GM03348 (cell line): ENCODE results near the gene BACE2.
A peak's percentile ranks its signal among the peaks of the same experiment; 100 is the strongest.

ENCODE experiments used
- DNase-seq: peaks from one replicate; pipeline ENCODE4 v3.0.0; 2012; ENCODE audit warnings: low spot score

The BACE2 gene

GRCh38 chr21:41148798-41149197 lies 19.2 kb upstream of the BACE2 start:
- no peak for DNase-seq

DNA sequence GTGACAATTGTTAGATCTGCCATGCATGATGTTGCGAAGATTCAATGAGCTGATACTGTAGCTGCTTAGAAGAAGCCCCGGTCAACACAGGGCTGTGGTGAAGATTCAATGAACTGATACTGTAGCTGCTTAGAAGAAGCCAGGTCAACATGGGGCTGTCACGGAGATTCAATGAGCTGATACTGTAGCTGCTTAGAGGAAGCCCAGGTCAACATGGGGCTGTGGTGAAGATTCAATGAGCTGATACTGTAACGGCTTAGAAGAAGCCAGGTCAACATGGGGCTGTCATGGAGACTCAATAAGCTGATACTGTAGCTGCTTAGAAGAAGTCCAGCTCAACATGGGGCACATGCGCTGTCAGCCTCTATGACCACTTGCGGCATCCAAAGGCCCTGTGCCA lies 18.8 kb upstream of the BACE2 start:
- DNase-seq: no peak

GRCh38 chr21:41152147-41152546 lies 15.8 kb upstream of the BACE2 start:
- DNase-seq: no peak

DNA sequence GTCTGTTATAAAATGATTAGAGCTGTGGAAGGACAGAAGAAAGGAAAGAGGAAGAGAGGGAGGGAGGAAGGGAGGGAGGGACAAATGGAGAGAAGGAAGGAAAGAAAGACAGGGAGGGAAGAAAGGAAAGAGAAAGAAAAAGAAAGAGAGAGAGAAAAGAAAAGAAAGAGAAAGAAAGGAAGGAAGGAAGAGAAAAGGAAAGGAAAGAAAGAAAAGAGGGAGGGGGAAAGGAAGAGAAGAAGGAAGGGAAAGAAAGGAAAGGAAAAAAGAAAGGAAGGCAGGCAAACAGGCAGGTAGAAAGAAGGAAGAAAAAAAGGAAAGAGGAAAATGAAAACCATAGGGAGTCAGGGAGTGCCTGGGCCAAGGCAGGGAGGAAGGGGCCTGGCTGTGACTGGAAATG lies 14.5 kb upstream of the BACE2 start:
- DNase-seq: no peak

DNA sequence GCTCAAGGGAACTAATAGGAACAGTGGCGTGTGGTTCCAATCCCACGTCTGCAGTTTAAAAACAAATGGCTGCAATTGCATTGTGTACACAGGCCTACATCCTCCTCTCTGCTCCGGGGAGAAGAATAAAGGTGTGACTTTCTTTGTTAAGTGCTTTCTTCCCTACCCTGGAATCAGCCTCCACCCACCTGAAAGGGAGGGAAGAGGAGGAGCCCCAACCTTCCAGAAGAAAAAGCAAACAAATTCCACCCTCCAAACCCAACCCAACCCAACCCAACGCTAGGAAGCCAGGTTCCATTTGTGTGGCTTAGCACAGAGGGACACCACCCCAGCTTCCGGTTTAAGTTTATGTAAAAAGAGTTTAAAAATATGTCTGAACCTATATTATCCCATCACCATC lies 11.8 kb upstream of the BACE2 start:
- DNase-seq: no peak

DNA sequence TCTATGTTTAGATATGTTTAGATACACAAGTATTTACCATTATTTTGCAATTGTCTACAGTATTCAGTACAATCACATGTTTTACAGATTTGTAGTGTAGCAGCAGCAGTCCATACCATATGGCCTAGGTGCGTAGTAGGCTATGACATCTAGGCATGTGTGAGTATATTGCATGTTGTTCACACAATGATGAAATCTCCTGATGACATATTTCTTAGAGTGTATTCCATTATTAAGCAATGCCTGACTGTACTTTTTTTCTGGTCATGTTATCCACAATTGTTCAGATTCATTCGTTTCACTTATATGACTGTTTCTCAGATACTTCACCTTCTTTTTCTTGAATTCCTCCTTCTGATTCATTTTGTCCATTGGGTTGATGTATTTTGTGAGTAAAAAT lies 9.9 kb upstream of the BACE2 start:
- DNase-seq: no peak

DNA sequence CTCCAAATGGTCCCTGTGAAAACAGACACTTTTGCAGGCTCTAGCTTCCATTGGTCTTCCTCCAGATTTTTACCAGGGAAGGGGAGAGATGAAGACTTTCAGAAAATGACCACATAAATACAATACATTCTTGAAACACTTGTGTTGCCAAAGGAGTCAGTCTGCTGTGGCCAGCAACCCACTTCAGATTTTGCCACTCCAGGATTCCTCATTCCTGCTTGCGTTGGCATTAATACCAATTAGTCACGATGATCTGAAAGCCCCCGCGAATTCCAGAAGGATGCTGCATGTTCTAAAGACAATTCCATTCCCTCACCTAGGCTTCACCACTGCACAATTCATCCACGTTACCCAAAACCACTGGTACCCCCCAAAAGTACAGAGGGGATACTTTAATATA lies 7.9 kb upstream of the BACE2 start:
- DNase-seq: peak; percentile 29

GRCh38 chr21:41161428-41161827 lies 6.5 kb upstream of the BACE2 start:
- DNase-seq: no peak

GRCh38 chr21:41162096-41162495 lies 5.9 kb upstream of the BACE2 start:
- no peak for DNase-seq

- DNase-seq: no peak
Observed at GRCh38 chr21:41163091-41163490, 4.9 kb upstream of the BACE2 start.

DNA sequence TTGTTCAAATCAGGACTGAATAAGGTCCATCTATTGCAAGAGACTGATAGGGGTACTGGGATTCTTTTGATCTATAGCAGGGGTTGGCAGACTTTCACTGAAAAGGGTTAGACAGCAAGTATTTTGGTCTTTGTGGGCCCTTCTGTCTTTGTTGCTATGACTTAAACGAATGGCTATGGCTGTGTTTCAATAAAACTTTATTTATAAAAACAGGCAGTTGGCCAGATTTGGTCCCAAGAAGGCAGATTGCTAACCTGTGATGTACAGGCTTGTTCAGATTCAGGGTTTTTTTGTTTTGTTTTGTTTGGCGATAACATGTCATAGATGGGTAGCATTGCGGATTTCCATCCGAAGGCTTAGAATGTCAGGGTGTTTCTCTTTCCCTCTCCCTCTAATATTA lies 3.9 kb upstream of the BACE2 start:
- DNase-seq: no peak

DNA sequence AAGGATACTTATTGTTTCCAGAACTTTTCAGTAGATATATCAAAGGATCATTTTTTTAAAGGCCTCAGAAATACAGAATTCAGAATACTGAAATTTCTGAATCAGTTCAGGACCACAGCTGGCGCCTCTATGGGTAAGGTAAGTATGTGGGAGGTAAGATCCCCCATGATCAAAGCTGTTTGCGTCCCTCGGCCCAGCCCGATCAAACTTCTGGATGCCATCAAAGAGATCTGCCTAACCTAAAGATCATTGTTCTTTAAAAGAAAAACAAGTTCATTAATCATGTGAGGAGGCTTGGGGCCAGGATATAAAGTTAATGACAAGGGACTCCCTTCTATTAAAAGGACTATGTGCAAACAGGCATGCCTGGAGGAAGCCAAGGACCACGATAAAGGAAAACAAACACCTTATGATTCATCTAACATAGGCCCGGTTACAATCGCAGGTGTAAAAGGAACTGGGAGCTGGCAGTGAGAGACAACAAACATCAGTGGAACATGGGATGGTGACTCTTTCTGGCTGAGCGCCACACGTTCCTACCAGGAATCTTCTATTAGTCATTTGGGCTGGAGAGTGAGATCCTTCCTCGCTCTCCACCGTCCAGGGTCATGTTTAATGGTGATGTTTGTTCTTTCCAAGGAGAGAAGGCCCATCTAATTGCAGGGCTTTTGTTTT lies 2.8 kb upstream of the BACE2 start:
- DNase-seq: no peak

DNA sequence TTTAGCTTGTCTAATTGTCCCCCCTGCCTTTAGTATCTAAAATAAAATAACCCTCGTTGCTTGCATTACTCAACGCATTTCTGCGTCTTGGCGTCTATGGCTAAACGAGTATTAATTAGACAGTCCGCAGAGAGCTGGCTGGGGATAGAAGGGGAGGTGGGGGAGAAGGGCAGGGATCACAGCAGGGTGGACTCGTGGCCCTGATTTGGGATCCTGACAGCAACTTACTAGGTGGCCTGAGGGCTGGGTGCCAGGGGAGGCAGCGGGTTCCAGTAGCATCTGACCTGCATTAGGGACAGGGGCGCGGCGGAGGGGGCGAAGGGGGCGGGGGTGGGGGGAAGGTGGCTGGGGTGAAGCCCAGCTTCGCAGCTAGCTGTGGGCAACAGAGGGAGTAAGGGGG lies 1.1 kb upstream of the BACE2 start:
- no peak for DNase-seq

GRCh38 chr21:41168391-41169257 lies 664 bp downstream of the BACE2 start:
- peak; percentile 81 for DNase-seq

- no peak for DNase-seq
Observed at GRCh38 chr21:41169258-41169576, 1.3 kb downstream of the BACE2 start.

- DNase-seq: peak; percentile 20
Observed at GRCh38 chr21:41169701-41170100, 1.7 kb downstream of the BACE2 start.

- peak; percentile 67 for DNase-seq
Observed at GRCh38 chr21:41170442-41170841, 2.5 kb downstream of the BACE2 start.

- DNase-seq: no peak
Observed at GRCh38 chr21:41170859-41171609, 3.1 kb downstream of the BACE2 start.

DNA sequence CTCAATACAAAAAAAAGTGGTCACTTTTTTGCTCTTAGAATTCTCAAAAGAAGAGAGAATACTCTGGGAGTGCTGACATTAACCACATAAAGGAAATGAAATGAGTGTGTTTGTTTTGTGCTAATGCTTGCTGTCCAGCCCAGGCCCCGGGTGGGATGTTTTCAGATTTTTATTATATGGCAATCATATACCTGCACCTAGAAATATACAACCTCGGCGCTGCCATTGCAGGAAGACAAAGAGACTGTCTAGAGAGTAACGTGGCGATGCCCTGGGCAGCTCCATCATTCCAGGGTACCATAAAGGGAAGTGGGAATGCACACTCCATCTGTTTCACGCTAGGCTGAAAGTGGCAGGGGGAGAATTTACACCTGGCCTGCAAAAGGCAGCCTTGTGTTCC lies 7.1 kb downstream of the BACE2 start:
- no peak for DNase-seq

- DNase-seq: no peak
Observed at GRCh38 chr21:41176846-41177245, 8.9 kb downstream of the BACE2 start.

DNA sequence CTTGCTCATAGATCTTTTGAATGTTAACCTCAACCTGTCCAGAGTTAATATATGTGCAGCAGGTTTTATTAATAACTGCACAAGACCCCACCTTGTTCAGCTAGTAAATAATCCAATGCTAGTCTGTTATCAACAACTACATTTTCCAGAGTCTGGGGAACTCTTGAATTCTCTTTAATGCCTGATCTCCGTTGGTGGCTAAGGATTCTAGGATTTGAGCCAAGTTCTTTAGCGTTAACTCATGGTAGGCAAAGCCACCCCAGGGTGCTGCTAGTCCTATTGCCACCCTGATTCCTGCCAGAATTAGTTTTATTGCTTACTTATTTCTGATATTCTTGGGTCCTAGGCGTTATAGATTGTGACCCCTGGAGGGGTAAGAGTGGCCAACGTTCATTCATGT lies 12.8 kb downstream of the BACE2 start:
- DNase-seq: no peak

- no peak for DNase-seq
Observed at GRCh38 chr21:41182547-41182946, 14.6 kb downstream of the BACE2 start.

DNA sequence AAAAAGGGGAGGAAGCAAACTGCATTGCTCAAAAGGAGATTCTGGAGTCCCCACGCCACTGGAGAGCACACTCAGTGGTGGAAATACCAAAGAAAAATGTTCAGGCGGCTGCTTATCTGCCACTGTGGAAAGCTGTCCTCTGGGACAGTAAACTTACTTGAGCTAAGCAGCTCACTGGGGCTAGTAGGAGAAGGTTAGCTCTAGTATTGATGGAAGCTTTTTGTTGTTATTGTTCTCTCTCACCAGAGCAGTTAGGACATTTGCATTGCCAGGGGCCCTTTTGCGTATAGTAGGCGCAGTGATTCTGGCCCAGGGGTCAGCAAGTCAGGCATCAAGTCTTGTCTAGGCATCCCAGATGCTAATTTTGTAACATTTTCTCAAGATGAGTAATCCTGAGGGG lies 15.6 kb downstream of the BACE2 start:
- DNase-seq: no peak
